Progenitor cell of endocrine pancreas (in vitro differentiated cells): Measurements from ENCODE around the gene CLCA2. TPM values are rescaled to one million over a fixed set of nuclear protein-coding genes. Genes with fewer than 3 reads are reported as not detected.

ENCODE experiments used
- DNase-seq: peaks from one replicate; pipeline ENCODE4 v3.0.0; 2021; ENCODE audit warnings: low spot score; ENCODE audit not compliant: unreplicated experiment
- H3K27ac Mint-ChIP-seq: 2 replicates; pipeline ENCODE4 v1.8.0; 2021; ENCODE audit warnings: mild to moderate bottlenecking, moderate library complexity, mixed read lengths
- H3K27me3 Mint-ChIP-seq: 2 replicates; pipeline ENCODE4 v1.8.0; 2021; ENCODE audit warnings: mixed read lengths
- H3K36me3 Mint-ChIP-seq: 2 replicates; pipeline ENCODE4 v1.8.0; 2022; ENCODE audit warnings: mixed read lengths; ENCODE audit not compliant: insufficient read depth
- H3K4me1 Mint-ChIP-seq: 2 replicates; pipeline ENCODE4 v1.8.0; 2021; ENCODE audit warnings: low read depth, mixed read lengths
- H3K4me3 Mint-ChIP-seq: 2 replicates; pipeline ENCODE4 v1.8.0; 2021; ENCODE audit warnings: low read depth, mild to moderate bottlenecking, moderate library complexity, mixed read lengths
- H3K9me3 Mint-ChIP-seq: 2 replicates; pipeline ENCODE4 v1.8.0; 2021; ENCODE audit warnings: low read depth, mixed read lengths
- CTCF ChIP-seq: fragments of 200-600 bp; sonication (generic); IDR thresholded peaks from one replicate; pipeline ENCODE4 v1.5.0; 2021; ENCODE audit warnings: antibody characterized with exemption, mild to moderate bottlenecking; ENCODE audit not compliant: unreplicated experiment
- total RNA-seq: library from RNA; stranded (reverse); gene quantifications from 2 replicates; pipeline ENCODE4 v1.2.1, GENCODE V29; 2021

CLCA2 gene
- total RNA-seq, 1 donor from 2014 or later = not detected

GRCh38 chr1:86470859-86471258 lies 46.9 kb downstream of the CLCA2 start:
- H3K27me3 Mint-ChIP-seq = peaks cover 5% of the 10 kb centered on the region
- peaks cover 9% of the 10 kb centered on the region for H3K4me1 Mint-ChIP-seq
- no peak overlapping the region for H3K4me3 Mint-ChIP-seq
- H3K27ac Mint-ChIP-seq = no peak overlapping the region
- TF ChIP-seq CTCF = no peak
- no peaks in the 10 kb centered on the region for H3K9me3 Mint-ChIP-seq
- no peaks in the 10 kb centered on the region for H3K36me3 Mint-ChIP-seq
- DNase-seq = no peak

- Mint-ChIP-seq H3K9me3 (no peaks in the 10 kb centered on the region), H3K27me3 (peaks cover 5% of the 10 kb centered on the region), H3K27ac (no peak overlapping the region), H3K4me1 (peaks cover 6% of the 10 kb centered on the region), H3K4me3 (no peak overlapping the region), H3K36me3 (no peaks in the 10 kb centered on the region)
- TF ChIP-seq CTCF = no peak
- DNase-seq = no peak
Measured at GRCh38 chr1:86471291-86471690, 47.3 kb downstream of the CLCA2 start.

GRCh38 chr1:86472152-86472551 lies 48.2 kb downstream of the CLCA2 start:
- DNase-seq = no peak
- Mint-ChIP-seq H3K27ac (no peak overlapping the region), H3K4me3 (no peak overlapping the region), H3K27me3 (peaks cover 5% of the 10 kb centered on the region), H3K9me3 (no peaks in the 10 kb centered on the region), H3K36me3 (no peaks in the 10 kb centered on the region), H3K4me1 (peaks cover 2% of the 10 kb centered on the region)
- TF ChIP-seq CTCF = no peak

DNA sequence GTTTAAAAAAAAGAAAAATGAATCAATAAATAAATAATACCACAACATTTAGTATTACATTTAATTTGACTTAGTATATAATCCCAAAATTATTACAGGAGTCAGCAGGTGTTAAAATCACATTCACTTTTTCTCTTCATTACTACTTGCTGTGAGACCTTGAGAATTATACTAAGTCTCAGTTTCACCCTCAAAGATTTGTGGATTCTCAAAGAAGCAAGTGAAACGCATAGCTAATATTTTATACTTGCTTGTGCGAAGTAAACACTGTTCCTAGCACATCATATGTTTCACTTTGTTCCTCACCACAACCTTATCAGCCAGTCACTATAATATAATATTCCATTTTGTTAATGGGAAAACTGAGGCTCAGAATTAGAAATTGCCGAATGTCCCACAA lies 48.8 kb downstream of the CLCA2 start:
- H3K36me3 Mint-ChIP-seq = no peaks in the 10 kb centered on the region
- H3K27ac Mint-ChIP-seq = no peak overlapping the region
- peaks cover 5% of the 10 kb centered on the region for H3K27me3 Mint-ChIP-seq
- H3K4me1 Mint-ChIP-seq = peaks cover 2% of the 10 kb centered on the region
- no peak overlapping the region for H3K4me3 Mint-ChIP-seq
- H3K9me3 Mint-ChIP-seq = no peaks in the 10 kb centered on the region
- TF ChIP-seq CTCF = no peak
- DNase-seq = no peak

- peaks cover 3% of the 10 kb centered on the region for H3K4me1 Mint-ChIP-seq
- no peak for TF ChIP-seq CTCF
- DNase-seq = no peak
- H3K4me3 Mint-ChIP-seq = no peak overlapping the region
- peaks cover 2% of the 10 kb centered on the region for H3K27me3 Mint-ChIP-seq
- no peak overlapping the region for H3K27ac Mint-ChIP-seq
- no peaks in the 10 kb centered on the region for H3K36me3 Mint-ChIP-seq
- no peaks in the 10 kb centered on the region for H3K9me3 Mint-ChIP-seq
Measured at GRCh38 chr1:86477256-86477655, 53.3 kb downstream of the CLCA2 start.
